Limb (tissue), 2 donors: ENCODE results near the gene HOXA11.

ENCODE experiments used
- DNase-seq, 2 donors: peaks; one replicate each; pipeline ENCODE4 v3.0.0-alpha.2; 2016; ENCODE audit errors: extremely low spot score in 2 of 2

The HOXA11 gene

DNA sequence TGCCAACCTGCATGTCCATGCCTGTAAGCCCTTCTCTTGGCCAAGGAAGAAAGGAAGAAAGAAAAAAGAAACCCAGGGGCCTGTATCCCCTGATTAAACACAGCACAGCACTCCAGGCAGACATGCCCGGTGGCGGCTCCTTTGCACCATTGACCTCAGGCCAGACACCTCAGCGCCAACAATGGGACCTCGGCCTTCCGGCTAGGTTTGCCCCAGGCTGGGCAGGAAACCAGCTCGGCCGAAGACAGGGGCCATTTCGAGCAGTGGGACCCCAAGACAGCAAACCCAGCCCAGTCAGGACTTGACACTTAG, 13.8 kb downstream of the HOXA11 start:
- no peak for DNase-seq

DNA sequence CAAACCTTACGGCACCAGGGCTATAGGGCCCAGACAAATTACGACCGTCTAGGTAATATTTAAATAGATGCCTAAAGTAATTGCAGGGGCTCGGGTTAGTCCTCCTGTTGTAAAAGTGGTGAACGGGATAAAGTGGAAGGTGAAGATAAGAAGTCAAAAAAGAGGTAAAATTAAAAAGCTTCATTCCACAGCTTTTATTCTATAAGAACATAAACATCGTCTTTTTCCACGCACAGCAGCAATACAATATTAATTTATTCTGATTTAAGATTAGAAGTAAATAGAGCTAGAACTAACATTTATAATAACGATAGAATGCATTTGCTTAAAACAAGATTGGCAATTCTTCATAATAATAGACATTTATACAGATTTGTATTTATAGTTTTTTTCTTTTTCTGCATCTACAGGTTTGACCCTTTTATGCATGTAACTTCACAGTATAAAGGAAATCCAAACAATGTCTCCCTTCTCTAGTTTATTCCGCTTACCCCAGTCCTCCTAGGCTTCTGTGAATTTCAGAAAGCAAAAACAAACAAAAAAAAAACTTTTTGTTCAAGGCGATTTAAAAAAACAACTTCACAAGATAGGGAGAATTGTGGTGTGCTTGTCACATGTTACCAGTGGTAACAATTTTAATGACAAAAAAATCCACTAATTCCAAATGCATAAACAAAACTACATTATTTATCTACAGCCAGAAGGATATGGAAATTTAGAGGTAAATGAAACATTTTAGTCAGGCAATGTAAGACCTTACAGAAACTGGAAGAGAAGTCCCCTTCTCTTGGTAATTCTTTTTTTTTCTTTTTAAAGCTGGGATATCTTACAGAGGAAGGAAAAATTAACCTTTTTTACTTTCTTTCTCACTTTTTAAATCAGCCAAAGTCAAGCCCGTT, 14.4 kb downstream of the HOXA11 start:
- no peak for DNase-seq

- DNase-seq = no peak
These were observed 15.2 kb downstream of the HOXA11 start for GRCh38 chr7:27169658-27170425.

DNA sequence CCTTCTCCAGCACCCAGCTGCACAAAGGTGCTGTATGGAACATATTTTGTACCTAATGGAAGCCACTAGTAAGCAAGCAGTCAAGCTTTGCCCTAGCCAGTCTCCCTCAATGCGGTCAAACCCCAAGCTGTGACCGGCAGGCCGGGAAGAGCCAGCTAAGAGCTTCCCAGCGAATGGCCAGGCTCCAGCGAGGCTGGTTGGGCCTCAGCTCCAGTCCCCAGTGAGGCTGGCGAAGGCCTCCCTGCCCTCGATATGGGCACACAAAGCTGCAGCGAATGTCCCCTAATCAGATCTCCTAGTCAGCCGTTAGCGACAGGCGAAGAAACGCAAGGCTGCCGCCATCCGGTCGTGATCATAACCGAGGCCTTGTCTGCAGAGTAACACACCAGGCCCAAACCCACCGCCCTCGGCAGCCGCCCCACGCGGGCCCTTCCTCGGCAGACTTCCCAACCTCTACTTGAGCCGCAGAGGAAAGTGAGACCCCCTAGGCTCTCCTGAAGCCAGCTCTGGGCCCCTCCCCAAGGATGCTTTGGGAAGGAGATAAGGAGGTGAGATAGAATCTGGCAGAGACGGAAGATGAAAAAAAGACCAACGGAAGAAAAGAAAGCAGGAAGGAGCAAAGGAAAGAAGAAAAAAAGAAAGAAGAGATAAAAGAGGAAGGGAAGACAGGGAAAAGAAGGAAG, 16.6 kb downstream of the HOXA11 start:
- DNase-seq = no peak

GRCh38 chr7:27167916-27168264, 17.1 kb downstream of the HOXA11 start:
- DNase-seq = no peak

GRCh38 chr7:27166531-27167505, 18.2 kb downstream of the HOXA11 start:
- DNase-seq = no peak

DNA sequence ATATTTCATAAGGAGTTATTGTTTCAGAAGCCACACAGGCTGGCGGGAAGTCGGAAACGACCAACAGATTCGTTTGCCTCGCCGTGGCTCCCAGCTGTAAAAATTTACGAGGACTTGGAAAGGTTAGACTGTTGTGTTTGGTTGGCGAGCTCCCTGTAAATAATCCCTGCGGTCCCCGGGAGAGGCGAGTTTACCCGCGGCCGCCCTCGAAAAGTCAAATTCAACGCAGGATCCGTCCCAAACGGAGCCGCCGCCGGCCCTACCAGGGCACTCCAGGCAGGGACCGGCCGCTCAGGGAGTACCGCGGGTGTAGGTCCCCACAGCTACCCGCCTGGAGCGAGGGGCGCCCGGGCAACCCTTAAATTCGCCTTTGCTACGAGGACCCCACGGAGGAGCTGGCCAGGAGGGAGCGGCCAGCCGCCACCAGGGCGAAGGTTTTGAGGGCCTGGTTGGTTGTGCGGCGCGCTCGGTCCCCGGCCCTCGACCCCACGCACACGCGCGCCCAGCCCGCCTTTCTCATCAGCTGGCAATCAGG, 19.0 kb downstream of the HOXA11 start:
- DNase-seq = no peak

GRCh38 chr7:27165089-27165995, 19.7 kb downstream of the HOXA11 start, which contains the start of gene HOXA9:
TSS of gene HOXA9 (minus strand) at chr7:27165537. CDS start at chr7:27165457, 80 bp downstream.
- DNase-seq = peak; percentile 90 to 92

DNA sequence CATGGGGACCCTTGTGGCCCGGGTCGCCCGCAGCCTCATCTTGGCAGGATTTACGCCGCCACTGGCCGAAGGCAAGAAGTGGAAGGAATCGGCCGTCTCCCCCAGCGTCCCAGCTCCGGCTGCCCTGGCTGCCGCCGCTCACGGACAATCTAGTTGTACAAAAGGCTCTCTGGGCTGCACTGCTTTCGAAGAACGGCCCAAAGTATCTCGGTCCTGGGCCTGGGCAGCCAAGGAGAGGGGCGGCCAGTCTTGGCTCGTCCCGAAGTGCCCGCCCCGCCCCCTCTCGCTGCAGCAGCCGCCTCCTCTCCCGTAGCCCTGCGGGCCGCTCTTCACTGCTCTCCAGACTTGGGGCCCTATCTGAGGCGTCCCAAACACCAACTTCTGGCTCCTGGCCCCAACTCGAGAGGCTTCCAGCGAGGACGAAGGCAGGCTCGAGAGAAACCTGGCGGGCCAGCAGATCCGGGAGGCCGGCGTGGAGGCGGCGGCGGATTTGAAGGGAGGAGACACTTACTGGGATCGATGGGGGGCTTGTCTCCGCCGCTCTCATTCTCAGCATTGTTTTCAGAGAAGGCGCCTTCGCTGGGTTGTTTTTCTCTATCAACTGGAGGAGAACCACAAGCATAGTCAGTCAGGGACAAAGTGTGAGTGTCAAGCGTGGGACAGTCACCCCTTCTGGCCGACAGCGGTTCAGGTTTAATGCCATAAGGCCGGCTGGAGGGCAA, 20.5 kb downstream of the HOXA11 start:
- no peak for DNase-seq

DNA sequence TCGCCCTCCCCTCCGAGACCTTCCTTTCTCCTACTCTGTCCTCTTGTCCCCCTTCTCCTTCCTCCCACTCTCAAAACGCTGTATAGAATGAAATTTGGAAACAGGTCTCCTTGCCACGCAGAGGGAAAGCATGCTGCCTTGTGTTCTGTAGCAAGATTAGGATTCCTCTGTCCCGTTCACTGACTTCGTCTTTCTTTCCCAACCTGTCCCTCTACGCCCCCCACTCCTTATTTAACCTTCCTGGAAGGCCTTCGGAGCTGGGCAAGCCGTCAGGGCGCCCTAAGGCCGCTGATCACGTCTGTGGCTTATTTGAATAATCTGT, 21.0 kb downstream of the HOXA11 start:
- DNase-seq = no peak

- no peak for DNase-seq
These were observed 21.6 kb downstream of the HOXA11 start for GRCh38 chr7:27163288-27164044.

GRCh38 chr7:27162561-27163287, 22.3 kb downstream of the HOXA11 start:
- no peak for DNase-seq

GRCh38 chr7:27161721-27162560, 23.1 kb downstream of the HOXA11 start:
- no peak for DNase-seq

DNA sequence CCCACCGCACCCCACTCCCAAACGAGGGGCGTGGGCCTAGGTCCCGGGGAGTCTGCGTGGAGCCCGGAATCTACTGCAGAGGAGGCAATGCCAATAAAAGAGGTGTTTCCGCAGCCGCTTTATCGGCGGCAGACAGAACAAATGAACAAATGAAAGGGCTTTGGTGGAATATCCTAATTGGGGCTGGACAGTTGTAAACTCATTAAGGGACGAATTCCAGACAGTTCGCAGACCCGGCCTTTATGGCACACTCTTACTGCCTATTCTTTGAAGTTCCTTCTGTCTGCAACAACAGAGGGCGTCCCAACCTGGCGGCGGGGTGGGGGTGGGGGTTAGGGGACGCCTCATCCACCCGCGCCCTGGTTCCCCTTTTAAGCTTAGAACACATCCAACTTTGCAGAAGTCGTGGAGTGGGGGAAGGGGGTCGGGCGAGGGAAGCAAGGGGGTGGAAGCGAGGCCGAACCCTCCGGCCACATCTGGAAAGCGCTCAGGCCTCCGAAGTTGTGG, 23.8 kb downstream of the HOXA11 start:
- no peak for DNase-seq

DNA sequence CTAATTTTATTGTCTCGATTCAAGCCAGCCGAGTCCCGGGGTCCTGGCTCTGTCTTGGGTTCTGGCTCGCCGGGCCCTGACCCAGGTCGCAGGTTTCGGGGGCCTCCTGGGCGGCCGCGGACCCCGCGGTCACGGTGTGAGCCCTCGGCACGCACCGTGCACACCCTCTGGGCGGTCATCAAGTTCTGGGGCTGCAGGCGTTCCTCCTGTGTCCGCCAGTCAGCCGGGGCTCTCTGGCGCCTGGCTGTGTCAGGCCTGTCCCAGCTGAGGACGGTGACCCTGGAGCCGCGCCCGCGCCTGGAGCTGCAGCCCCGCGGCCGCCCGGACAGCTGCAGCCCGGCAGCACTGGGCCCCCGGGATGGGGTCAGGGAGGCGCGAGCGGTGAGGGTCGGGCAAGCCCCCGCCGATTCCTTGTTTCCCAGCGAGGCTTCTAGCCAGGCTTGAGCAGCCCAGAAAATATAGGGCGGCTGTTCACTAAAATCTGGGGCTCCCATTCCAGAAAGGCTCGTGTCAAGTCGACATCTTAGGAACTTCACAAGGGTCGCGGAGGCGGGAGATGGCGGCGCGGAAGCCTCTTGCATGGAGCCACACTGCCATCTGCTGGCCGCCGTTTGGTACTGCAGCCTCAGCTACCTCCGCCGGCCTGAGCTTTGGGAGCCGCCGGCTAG, 24.4 kb downstream of the HOXA11 start:
- peak; percentile 89 to 97 for DNase-seq

GRCh38 chr7:27160145-27160545, 24.9 kb downstream of the HOXA11 start:
- peak in 1 of 2 donors; percentile 78 for DNase-seq
